Mammary epithelial cell (primary cell): Measurements from ENCODE around the gene PODN.

Source experiments
- EZH2 ChIP-seq: IDR thresholded peaks from 2 replicates; pipeline ENCODE4 v1.6.1; 2012; ENCODE audit warnings: low read length, inconsistent platforms, borderline replicate concordance
- TF ChIP-seq, protein P1 (sequence below), 2 donors: IDR thresholded peaks in 1 of 2; conservative IDR thresholded peaks in 1 of 2; 2 replicates each; pipeline ENCODE4 v1.5.1; 2011 to 2012; ENCODE audit warnings: inconsistent platforms in 2 of 2, low read length in 2 of 2, mild to moderate bottlenecking in 2 of 2, control low read depth in 1 of 2, low read depth in 1 of 2; ENCODE audit not compliant: insufficient read depth in 1 of 2; ENCODE audit errors: extremely low read depth in 1 of 2

DNA sequence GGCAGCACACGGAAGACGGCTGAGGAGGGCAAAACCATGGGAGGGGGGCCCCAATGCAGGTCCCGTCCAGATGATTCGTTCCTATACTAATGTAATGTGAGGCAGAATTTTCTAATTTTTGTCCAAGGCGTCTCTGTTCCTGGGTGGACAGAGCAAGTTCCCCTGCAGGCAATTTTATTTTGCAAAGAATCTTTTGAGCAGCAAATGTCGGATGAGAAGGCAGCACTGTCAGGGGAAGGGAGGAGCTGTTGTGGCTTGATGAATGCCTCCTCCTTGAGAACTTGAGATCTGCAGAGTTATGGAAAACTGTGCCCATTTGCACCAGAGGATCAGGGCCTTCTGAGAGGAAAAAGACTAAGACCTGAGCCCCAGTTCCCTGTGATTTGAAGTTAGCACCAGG is 63.1 kb downstream of the PODN start:
- TF ChIP-seq, protein P1, sequence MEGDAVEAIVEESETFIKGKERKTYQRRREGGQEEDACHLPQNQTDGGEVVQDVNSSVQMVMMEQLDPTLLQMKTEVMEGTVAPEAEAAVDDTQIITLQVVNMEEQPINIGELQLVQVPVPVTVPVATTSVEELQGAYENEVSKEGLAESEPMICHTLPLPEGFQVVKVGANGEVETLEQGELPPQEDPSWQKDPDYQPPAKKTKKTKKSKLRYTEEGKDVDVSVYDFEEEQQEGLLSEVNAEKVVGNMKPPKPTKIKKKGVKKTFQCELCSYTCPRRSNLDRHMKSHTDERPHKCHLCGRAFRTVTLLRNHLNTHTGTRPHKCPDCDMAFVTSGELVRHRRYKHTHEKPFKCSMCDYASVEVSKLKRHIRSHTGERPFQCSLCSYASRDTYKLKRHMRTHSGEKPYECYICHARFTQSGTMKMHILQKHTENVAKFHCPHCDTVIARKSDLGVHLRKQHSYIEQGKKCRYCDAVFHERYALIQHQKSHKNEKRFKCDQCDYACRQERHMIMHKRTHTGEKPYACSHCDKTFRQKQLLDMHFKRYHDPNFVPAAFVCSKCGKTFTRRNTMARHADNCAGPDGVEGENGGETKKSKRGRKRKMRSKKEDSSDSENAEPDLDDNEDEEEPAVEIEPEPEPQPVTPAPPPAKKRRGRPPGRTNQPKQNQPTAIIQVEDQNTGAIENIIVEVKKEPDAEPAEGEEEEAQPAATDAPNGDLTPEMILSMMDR (conservative IDR thresholded peaks at IDR 0.05 in 1 of 2, IDR thresholded peaks at IDR 0.05 in 1 of 2; ENCODE audit: extremely low read depth in 1 of 2, insufficient read depth in 1 of 2, low read depth in 1 of 2, low read length in 2 of 2) = no peak
- no peak for TF ChIP-seq EZH2
